ENCODE data around the gene BICRA.

Gene BICRA

DNA sequence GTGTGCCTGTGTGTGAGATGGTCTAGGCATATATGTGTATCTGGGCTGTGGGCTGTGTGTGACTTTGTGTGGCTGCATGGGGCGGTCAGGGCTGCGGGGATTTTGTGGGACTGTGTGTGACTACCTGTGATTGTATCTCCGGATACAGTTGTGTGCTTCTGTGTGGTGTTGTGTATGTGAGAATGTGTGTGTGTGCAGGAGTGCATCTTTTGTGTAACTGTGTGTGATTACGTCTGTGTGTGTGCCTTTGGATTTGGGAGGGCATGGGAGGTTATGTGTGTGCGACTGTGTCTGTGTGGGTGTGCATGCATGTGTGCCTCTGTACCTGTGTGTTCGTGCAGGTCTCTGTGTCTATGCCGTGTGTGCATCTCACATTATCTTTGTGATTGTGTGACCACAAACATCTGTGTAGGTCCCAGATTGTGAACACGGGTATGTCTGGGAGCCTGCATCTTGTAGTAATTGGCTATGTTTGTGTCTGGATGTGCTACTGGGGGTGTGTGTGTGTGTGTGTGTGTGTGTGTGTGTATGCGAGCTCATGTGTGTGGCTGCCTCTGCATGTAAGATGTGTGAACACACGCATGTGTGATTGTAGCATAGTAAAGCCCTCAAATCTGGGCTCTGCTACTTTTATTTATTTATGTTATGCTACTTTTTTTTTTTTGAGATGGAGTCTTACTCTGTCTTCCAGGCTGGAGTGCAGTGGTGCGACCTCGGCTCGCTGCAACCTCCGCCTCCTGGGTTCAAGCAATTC, 111.9 kb downstream of the BICRA start:
- no peaks in the 10 kb centered on the region for H4K20me1 ChIP-seq (ENCODE audit: insufficient read depth, low read length)
- H3K4me1 ChIP-seq (ENCODE audit: insufficient read depth, low read length, severe bottlenecking): no peaks in the 10 kb centered on the region
- H2AFZ ChIP-seq (ENCODE audit: low read length): no peak overlapping the region
- no peaks in the 10 kb centered on the region for H3K9me3 ChIP-seq (ENCODE audit: low read length)
- no peaks in the 10 kb centered on the region for H3K27me3 ChIP-seq (ENCODE audit: insufficient read depth, low read length)
- H3K27ac ChIP-seq (ENCODE audit: low read depth, low read length, poor library complexity, severe bottlenecking): no peak overlapping the region
- H3K79me2 ChIP-seq (ENCODE audit: insufficient read depth, low read length): no peaks in the 10 kb centered on the region
- TF ChIP-seq, protein P1, sequence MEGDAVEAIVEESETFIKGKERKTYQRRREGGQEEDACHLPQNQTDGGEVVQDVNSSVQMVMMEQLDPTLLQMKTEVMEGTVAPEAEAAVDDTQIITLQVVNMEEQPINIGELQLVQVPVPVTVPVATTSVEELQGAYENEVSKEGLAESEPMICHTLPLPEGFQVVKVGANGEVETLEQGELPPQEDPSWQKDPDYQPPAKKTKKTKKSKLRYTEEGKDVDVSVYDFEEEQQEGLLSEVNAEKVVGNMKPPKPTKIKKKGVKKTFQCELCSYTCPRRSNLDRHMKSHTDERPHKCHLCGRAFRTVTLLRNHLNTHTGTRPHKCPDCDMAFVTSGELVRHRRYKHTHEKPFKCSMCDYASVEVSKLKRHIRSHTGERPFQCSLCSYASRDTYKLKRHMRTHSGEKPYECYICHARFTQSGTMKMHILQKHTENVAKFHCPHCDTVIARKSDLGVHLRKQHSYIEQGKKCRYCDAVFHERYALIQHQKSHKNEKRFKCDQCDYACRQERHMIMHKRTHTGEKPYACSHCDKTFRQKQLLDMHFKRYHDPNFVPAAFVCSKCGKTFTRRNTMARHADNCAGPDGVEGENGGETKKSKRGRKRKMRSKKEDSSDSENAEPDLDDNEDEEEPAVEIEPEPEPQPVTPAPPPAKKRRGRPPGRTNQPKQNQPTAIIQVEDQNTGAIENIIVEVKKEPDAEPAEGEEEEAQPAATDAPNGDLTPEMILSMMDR (IDR thresholded peaks at IDR 0.05; ENCODE audit: low read length): no peak
- H3K4me2 ChIP-seq (ENCODE audit: low read length): no peak overlapping the region
- H3K9me2 ChIP-seq (ENCODE audit: low read depth, low read length): no peaks in the 10 kb centered on the region
- no peak overlapping the region for H3K4me3 ChIP-seq (ENCODE audit: low read depth, low read length, poor library complexity, severe bottlenecking)
- no peaks in the 10 kb centered on the region for H3K36me3 ChIP-seq (ENCODE audit: insufficient read depth, low read length)
- no peak overlapping the region for H3K9ac ChIP-seq (ENCODE audit: low read length)
- no peaks in the 10 kb centered on the region for H3F3A ChIP-seq (ENCODE audit: insufficient read depth, low read length)

DNA sequence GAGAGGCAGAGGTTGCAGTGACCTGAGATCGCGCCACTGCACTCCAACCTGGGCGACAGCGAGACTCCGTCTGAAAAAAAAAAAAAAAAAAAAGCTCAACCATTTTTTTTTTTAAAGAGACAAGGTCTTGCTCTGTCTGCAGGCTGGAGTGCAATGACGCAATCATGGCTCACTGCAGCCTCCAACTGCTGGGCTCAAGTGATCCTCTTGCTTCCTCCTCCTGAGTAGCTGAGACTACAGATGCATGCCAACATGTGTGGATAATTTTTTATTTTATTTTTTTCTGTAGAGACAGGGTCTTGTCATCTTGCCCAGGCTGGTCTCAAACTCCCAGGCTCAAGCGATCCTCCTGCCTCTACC, 114.6 kb downstream of the BICRA start:
- no peak overlapping the region for H3K4me2 ChIP-seq (ENCODE audit: low read length)
- H3K27ac ChIP-seq (ENCODE audit: low read depth, low read length, poor library complexity, severe bottlenecking): no peak overlapping the region
- no peaks in the 10 kb centered on the region for H3K79me2 ChIP-seq (ENCODE audit: insufficient read depth, low read length)
- no peak for TF ChIP-seq EZH2 (IDR thresholded peaks at IDR 0.05; ENCODE audit: borderline replicate concordance, low read length)
- TF ChIP-seq, protein P1 (IDR thresholded peaks at IDR 0.05; ENCODE audit: low read length): no peak
- no peaks in the 10 kb centered on the region for H3K9me3 ChIP-seq (ENCODE audit: low read length)
- no peak overlapping the region for H3K4me3 ChIP-seq (ENCODE audit: low read depth, low read length, poor library complexity, severe bottlenecking)
- H4K20me1 ChIP-seq (ENCODE audit: insufficient read depth, low read length): no peaks in the 10 kb centered on the region
- no peaks in the 10 kb centered on the region for H3K36me3 ChIP-seq (ENCODE audit: insufficient read depth, low read length)
- H2AFZ ChIP-seq (ENCODE audit: low read length): no peak overlapping the region
- H3K4me1 ChIP-seq (ENCODE audit: insufficient read depth, low read length, severe bottlenecking): no peaks in the 10 kb centered on the region
- no peaks in the 10 kb centered on the region for H3K9me2 ChIP-seq (ENCODE audit: low read depth, low read length)
- H3K9ac ChIP-seq (ENCODE audit: low read length): no peak overlapping the region
- H3F3A ChIP-seq (ENCODE audit: insufficient read depth, low read length): no peaks in the 10 kb centered on the region
- H3K27me3 ChIP-seq (ENCODE audit: insufficient read depth, low read length): no peaks in the 10 kb centered on the region

DNA sequence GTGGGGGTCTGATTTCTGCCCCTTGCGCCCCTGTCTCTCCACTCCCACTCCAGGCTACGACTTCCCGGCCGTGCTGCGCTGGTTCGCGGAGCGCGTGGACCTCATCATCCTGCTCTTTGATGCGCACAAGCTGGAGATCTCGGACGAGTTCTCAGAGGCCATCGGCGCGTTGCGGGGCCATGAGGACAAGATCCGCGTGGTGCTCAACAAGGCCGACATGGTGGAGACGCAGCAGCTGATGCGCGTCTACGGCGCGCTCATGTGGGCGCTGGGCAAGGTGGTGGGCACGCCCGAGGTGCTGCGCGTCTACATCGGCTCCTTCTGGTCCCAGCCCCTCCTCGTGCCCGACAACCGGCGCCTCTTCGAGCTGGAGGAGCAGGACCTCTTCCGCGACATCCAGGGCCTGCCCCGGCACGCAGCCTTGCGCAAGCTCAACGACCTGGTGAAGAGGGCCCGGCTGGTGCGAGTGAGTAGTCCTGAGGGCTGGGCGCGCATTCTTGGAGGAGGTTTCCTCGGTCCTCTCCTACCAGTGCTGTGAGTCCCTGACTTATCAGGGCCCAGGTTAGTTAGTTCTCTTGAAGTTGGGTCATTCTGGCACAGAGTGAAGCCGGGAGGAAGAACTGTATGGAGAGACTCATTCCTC, 116.9 kb downstream of the BICRA start:
- Histone ChIP-seq H3K9me3 (ENCODE audit: low read length) (no peaks in the 10 kb centered on the region), H3F3A (ENCODE audit: insufficient read depth, low read length) (no peaks in the 10 kb centered on the region), H3K27ac (ENCODE audit: low read depth, low read length, poor library complexity, severe bottlenecking) (no peak overlapping the region), H3K36me3 (ENCODE audit: insufficient read depth, low read length) (no peaks in the 10 kb centered on the region), H3K9me2 (ENCODE audit: low read depth, low read length) (no peaks in the 10 kb centered on the region), H3K79me2 (ENCODE audit: insufficient read depth, low read length) (no peaks in the 10 kb centered on the region), H3K9ac (ENCODE audit: low read length) (no peak overlapping the region), H3K4me2 (ENCODE audit: low read length) (no peak overlapping the region), H3K4me1 (ENCODE audit: insufficient read depth, low read length, severe bottlenecking) (no peaks in the 10 kb centered on the region), H2AFZ (ENCODE audit: low read length) (no peak overlapping the region), H3K4me3 (ENCODE audit: low read depth, low read length, poor library complexity, severe bottlenecking) (no peak overlapping the region), H3K27me3 (ENCODE audit: insufficient read depth, low read length) (no peaks in the 10 kb centered on the region; the same call in 1 of the 2 replicates), H4K20me1 (ENCODE audit: insufficient read depth, low read length) (no peaks in the 10 kb centered on the region)
- TF ChIP-seq, protein P1 (IDR thresholded peaks at IDR 0.05; ENCODE audit: low read length): no peak
- no peak for TF ChIP-seq EZH2 (IDR thresholded peaks at IDR 0.05; ENCODE audit: borderline replicate concordance, low read length)
